SK-N-SH (cell line): ENCODE results near the gene USP32. TPM values are rescaled to one million over a fixed set of nuclear protein-coding genes. Genes with fewer than 3 reads are reported as not detected.

ENCODE experiments used
- CTCF ChIA-PET: fragments of 300-600, 350-600 bp; formaldehyde crosslinking; extraction: SDS; loops from one replicate; lab custom pipeline; 2021; lab: Yijun Ruan, JAX
- POLR2A ChIA-PET: fragments of 350-600 bp; sonication (Branson Sonifier 250); formaldehyde crosslinking; extraction: SDS; loops from one replicate; lab custom pipeline; 2020; ENCODE audit warnings: antibody characterized with exemption, inconsistent platforms; lab: Yijun Ruan, JAX
- DNase-seq: peaks from one replicate; pipeline ENCODE4 v3.0.0; 2012
- H2AFZ ChIP-seq: fragments of 200-600 bp; sonication (generic); 2 replicates; pipeline ENCODE4 v1.8.1; 2016; ENCODE audit warnings: antibody characterized with exemption, mild to moderate bottlenecking, low read depth
- H3F3A ChIP-seq: fragments of 200-600 bp; sonication (generic); replicated peaks from 2 replicates; pipeline ENCODE3; 2016; ENCODE audit warnings: antibody characterized with exemption, mild to moderate bottlenecking; ENCODE audit not compliant: insufficient read depth
- H3K27ac ChIP-seq, 2 experiments: fragments of 200-500 bp in 1 of 2; fragments of 200-600 bp in 1 of 2; sonication (Bioruptor generic) in 1 of 2; sonication (generic), shearing (Covaris generic) in 1 of 2; 2 replicates each; pipeline versions ENCODE4 v1.5.1 to v1.6.1; 2014 to 2016; ENCODE audit warnings: low read depth in 2 of 2, inconsistent platforms in 1 of 2, low read length in 1 of 2, mild to moderate bottlenecking in 1 of 2, mixed read lengths in 1 of 2
- H3K27me3 ChIP-seq: fragments of 200-600 bp; sonication (generic), shearing (Covaris generic); 2 replicates; pipeline ENCODE4 v1.6.1; 2016; ENCODE audit warnings: mixed run types; ENCODE audit not compliant: insufficient read depth
- H3K36me3 ChIP-seq, 2 experiments: fragments of 200-500 bp in 1 of 2; fragments of 200-600 bp in 1 of 2; sonication (Bioruptor generic) in 1 of 2; sonication (generic) in 1 of 2; replicated peaks in 1 of 2; 2 replicates each; pipeline versions ENCODE3 to v1.5.1; 2014 to 2016; ENCODE audit warnings: low read length in 1 of 2, mild to moderate bottlenecking in 1 of 2; ENCODE audit not compliant: insufficient read depth in 2 of 2, control insufficient read depth in 1 of 2
- H3K4me1 ChIP-seq, 2 experiments: fragments of 200-500 bp in 1 of 2; fragments of 200-600 bp in 1 of 2; sonication (Bioruptor generic) in 1 of 2; sonication (generic), shearing (Covaris generic) in 1 of 2; 2 replicates each; pipeline versions ENCODE4 v1.5.1 to v1.6.1; 2014 to 2016; ENCODE audit warnings: low read depth in 1 of 2, low read length in 1 of 2, mixed run types in 1 of 2; ENCODE audit not compliant: insufficient read depth in 2 of 2, control insufficient read depth in 1 of 2
- H3K4me2 ChIP-seq: fragments of 200-600 bp; sonication (generic), shearing (Covaris generic); 2 replicates; pipeline ENCODE4 v1.6.1; 2017; ENCODE audit warnings: mixed run types
- H3K4me3 ChIP-seq, 2 experiments: fragments of 200-500 bp in 1 of 2; fragments of 200-600 bp in 1 of 2; sonication (Bioruptor generic) in 1 of 2; sonication (generic), shearing (Covaris generic) in 1 of 2; 2 replicates each; pipeline versions ENCODE4 v1.5.1 to v1.8.1; 2014 to 2016; ENCODE audit warnings: low read depth in 2 of 2, inconsistent platforms in 1 of 2, low read length in 1 of 2, mild to moderate bottlenecking in 1 of 2, mixed read lengths in 1 of 2, moderate library complexity in 1 of 2
- H3K79me2 ChIP-seq: fragments of 200-600 bp; sonication (generic); 2 replicates; pipeline ENCODE4 v1.8.1; 2017; ENCODE audit warnings: mild to moderate bottlenecking; ENCODE audit not compliant: insufficient read depth
- H3K9ac ChIP-seq: fragments of 200-600 bp; sonication (generic); 2 replicates; pipeline ENCODE4 v1.6.1; 2017; ENCODE audit warnings: mixed run types
- H3K9me2 ChIP-seq: fragments of 200-600 bp; sonication (generic); 2 replicates; pipeline ENCODE4 v1.6.1; 2017; ENCODE audit warnings: mixed run types
- H3K9me3 ChIP-seq: fragments of 200-600 bp; sonication (generic); 2 replicates; pipeline ENCODE4 v1.6.1; 2017; ENCODE audit warnings: mixed run types, mild to moderate bottlenecking, moderate library complexity
- H4K20me1 ChIP-seq: fragments of 200-600 bp; sonication (generic); 2 replicates; pipeline ENCODE4 v1.6.1; 2017; ENCODE audit warnings: mild to moderate bottlenecking, mixed run types; ENCODE audit not compliant: insufficient read depth
- EP300 ChIP-seq, 2 experiments: IDR thresholded peaks; 2 replicates each; pipeline versions ENCODE4 v1.4.0 to v1.6.1; 2012; ENCODE audit warnings: borderline replicate concordance in 1 of 2, low read depth in 1 of 2, low read length in 1 of 2
- EZH2phosphoT487 ChIP-seq: fragments of 200-600 bp; sonication (generic); IDR thresholded peaks from 2 replicates; pipeline ENCODE4 v1.6.1; 2017; ENCODE audit warnings: low read depth, mixed run types, mild to moderate bottlenecking, antibody characterized with exemption, moderate library complexity, borderline replicate concordance
- FOSL2 ChIP-seq: IDR thresholded peaks from 2 replicates; pipeline ENCODE4 v1.4.0; 2012; ENCODE audit warnings: low read depth, mild to moderate bottlenecking, moderate library complexity, borderline replicate concordance
- GATA2 ChIP-seq: sonication (generic); formaldehyde crosslinking; IDR thresholded peaks from 2 replicates; pipeline ENCODE4 v1.5.0; 2020; ENCODE audit warnings: mild to moderate bottlenecking, missing genetic modification reagents
- MXI1 ChIP-seq: IDR thresholded peaks from 2 replicates; pipeline ENCODE4 v1.6.1; 2012; ENCODE audit warnings: mild to moderate bottlenecking, low read depth, low read length, improper control_type of control experiment
- NFIC ChIP-seq: IDR thresholded peaks from 2 replicates; pipeline ENCODE4 v1.4.0; 2012; ENCODE audit warnings: borderline replicate concordance
- RFX5 ChIP-seq: IDR thresholded peaks from 2 replicates; pipeline ENCODE4 v1.6.1; 2012; ENCODE audit warnings: mild to moderate bottlenecking, improper control_type of control experiment, low read length
- RXRA ChIP-seq: IDR thresholded peaks from 2 replicates; pipeline ENCODE4 v1.4.0; 2012; ENCODE audit warnings: low read depth, mild to moderate bottlenecking, borderline replicate concordance
- SMC3 ChIP-seq: IDR thresholded peaks from 2 replicates; pipeline ENCODE4 v1.6.1; 2012; ENCODE audit warnings: low read depth, low read length, improper control_type of control experiment
- TAF1 ChIP-seq: IDR thresholded peaks from 2 replicates; pipeline ENCODE4 v1.6.1; 2012; ENCODE audit warnings: low read depth, mild to moderate bottlenecking, low read length, moderate library complexity, borderline replicate concordance
- TCF12 ChIP-seq: IDR thresholded peaks from 2 replicates; pipeline ENCODE4 v1.4.0; 2012
- YY1 ChIP-seq: IDR thresholded peaks from 2 replicates; pipeline ENCODE4 v1.4.0; 2012; ENCODE audit warnings: low read depth, mild to moderate bottlenecking
- WGBS: methylation state at CpG from one replicate; pipeline ENCODE4 v1.1.6; 2017; ENCODE audit warnings: low lambda C conversion rate; 5-methylcytosine and 5-hydroxymethylcytosine counted together
- polyA plus RNA-seq, 3 experiments: library from polyadenylated mRNA; depleted of rRNA; stranded (reverse); fragments of >200 nt; gene quantifications; 2 replicates each; pipeline ENCODE4 v1.2.3, GENCODE V29; 2012
- TF ChIP-seq, protein P1 (sequence below): fragments of 150-350 bp; IDR thresholded peaks from 2 replicates; pipeline ENCODE4 v1.6.1; 2016; ENCODE audit warnings: mild to moderate bottlenecking, low read depth, low read length
- TF ChIP-seq, protein P2 (sequence below): IDR thresholded peaks from 2 replicates; pipeline ENCODE4 v1.4.0; 2012; ENCODE audit warnings: low read depth

Gene USP32
- polyA plus RNA-seq, 1 of the 3 experiments (the other 2 are of a cell fraction) = 25.6 TPM

DNA sequence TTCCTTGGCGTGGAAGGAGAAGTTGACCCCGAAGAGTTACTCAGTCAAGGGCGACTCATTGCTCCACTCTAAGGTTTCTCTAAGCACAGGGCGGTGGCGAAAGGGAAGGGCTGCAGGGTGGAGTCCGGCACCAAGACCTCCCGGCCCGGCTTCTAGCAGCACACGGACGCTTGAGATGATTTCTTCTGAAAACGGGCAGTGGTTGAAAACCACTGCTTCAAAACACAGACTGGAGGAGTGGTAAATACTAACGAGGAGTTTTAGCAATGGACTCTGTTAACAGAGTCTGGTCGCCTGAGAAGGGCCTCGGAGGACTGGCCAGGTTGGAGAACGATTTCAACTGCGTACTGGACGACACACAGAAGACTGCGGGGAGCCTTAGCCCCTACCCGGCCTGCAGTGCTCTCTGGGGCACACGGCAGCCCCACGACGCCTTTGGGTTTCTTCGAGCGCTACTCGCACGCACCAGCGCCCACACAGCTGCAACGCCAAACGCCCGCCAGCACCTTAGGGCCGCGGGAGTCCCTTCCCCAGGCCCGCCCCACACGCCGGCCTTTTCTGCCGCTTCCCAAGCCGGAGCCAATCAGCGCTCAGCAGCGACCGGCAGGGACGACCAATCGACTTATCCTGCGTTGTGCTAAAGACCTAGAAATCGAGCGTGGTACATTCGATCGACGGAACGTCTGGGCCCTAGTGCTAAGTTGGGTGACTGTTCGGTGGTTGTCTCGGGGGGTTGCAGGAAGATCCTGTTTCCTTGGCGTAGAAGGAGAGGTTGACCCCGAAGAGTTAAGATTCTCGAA is 256.6 kb downstream of the USP32 start (continued):
- TF ChIP-seq EZH2phosphoT487 = no peak
- TF ChIP-seq FOSL2 = no peak
- no peak for TF ChIP-seq RXRA
- peak; percentile 92 for TF ChIP-seq MXI1
- TF ChIP-seq, protein P1, sequence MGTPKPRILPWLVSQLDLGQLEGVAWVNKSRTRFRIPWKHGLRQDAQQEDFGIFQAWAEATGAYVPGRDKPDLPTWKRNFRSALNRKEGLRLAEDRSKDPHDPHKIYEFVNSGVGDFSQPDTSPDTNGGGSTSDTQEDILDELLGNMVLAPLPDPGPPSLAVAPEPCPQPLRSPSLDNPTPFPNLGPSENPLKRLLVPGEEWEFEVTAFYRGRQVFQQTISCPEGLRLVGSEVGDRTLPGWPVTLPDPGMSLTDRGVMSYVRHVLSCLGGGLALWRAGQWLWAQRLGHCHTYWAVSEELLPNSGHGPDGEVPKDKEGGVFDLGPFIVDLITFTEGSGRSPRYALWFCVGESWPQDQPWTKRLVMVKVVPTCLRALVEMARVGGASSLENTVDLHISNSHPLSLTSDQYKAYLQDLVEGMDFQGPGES = peak; percentile 53
- TF ChIP-seq TCF12 = peak; percentile 22; the same call in 1 of the 2 replicates
- TF ChIP-seq RFX5 = peak; percentile 80; the same call in 1 of the 2 replicates
- TF ChIP-seq, protein P2, sequence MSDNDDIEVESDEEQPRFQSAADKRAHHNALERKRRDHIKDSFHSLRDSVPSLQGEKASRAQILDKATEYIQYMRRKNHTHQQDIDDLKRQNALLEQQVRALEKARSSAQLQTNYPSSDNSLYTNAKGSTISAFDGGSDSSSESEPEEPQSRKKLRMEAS = peak; percentile 96
- no peak for TF ChIP-seq SMC3
- no peak for TF ChIP-seq GATA2
- no peak for TF ChIP-seq NFIC
- TF ChIP-seq, all 33 proteins: peak for 15

DNA sequence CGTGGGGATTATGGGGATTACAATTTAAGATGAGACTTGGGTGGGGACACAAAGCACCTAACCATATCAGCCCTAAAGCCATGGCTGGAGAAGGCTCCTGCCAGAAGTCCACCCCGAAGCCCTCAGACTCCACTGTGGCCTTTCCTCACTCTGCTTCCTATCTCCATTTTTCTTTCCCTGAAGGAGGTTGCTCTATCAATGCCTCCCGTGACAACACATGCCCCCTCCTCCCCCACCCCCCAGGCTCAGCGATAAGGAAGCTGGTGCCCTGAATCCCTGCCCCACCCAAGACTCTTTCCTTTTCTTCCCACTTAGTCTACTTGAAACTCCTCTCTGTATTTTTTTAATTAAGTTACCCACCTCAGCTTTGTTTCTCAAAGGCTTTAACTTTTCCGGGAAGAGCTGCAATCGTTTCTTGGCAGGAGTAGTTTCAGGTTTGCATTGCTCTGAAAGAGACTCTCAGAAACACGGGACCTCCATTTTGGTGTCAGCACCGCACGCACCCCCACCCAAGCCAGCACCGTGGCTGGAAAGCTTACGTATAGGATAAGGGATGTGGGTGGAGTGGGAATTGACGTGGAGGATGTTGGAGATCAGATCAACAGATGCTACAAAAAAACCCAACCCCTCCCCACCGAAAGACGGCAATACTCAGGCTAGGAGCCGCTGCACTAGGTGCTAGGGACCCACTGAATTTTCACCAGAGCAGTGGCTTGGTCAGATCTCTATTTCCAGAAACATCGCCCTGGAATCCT is 257.4 kb downstream of the USP32 start:
- Histone ChIP-seq H3K4me2 (peak overlapping the region; percentile 84), H3K27ac (peak overlapping the region; percentile 67 to 80), H2AFZ (peak overlapping the region; percentile 87), H3K4me3 (peak overlapping the region; percentile 82), H3K79me2 (peaks cover 34% of the 10 kb centered on the region), H3K9me2 (no peaks in the 10 kb centered on the region), H3K36me3 (peaks cover 0 to 10% of the 10 kb centered on the region in 2 experiments), H3K9ac (peak overlapping the region; percentile 73), H3K9me3 (no peaks in the 10 kb centered on the region), H4K20me1 (no peaks in the 10 kb centered on the region), H3K27me3 (no peaks in the 10 kb centered on the region), H3K4me1 (peaks cover 2 to 20% of the 10 kb centered on the region in 2 experiments; a peak in 1 of 4 replicates), H3F3A (peaks cover 3% of the 10 kb centered on the region)
- ChIA-PET CTCF (interaction anchor here (0.8 to 1.8 kb wide), 3 partner anchors 8 to 56 kb away, joined by 4 to 11 read pairs (median 4); partner anchors contain the start of gene HEATR6), POLR2A (no interaction called here)
- WGBS = 15% methylated on average over 16 of the region's 16 CpGs
- DNase-seq = peak; percentile 69
- no peak for TF ChIP-seq EP300 (IDR thresholded peaks at IDR 0.05; ENCODE audit: borderline replicate concordance in 1 of 2, low read depth in 1 of 2, low read length in 1 of 2)
- peak; percentile 47; the same call in 1 of the 2 replicates for TF ChIP-seq YY1
- 0 out of 2 replicates have a peak, but pooled peaks have one; percentile 6 for TF ChIP-seq TAF1
